SIG-M5 treated with dmso at 0.1 percent for 504 hours (cell line): Measurements from ENCODE around the gene STT3B.

ENCODE experiments used
- DNase-seq: peaks from one replicate; lab custom pipeline; 2025; ENCODE audit not compliant: unreplicated experiment; lab: John Stamatoyannopoulos, UW

Gene STT3B

DNA sequence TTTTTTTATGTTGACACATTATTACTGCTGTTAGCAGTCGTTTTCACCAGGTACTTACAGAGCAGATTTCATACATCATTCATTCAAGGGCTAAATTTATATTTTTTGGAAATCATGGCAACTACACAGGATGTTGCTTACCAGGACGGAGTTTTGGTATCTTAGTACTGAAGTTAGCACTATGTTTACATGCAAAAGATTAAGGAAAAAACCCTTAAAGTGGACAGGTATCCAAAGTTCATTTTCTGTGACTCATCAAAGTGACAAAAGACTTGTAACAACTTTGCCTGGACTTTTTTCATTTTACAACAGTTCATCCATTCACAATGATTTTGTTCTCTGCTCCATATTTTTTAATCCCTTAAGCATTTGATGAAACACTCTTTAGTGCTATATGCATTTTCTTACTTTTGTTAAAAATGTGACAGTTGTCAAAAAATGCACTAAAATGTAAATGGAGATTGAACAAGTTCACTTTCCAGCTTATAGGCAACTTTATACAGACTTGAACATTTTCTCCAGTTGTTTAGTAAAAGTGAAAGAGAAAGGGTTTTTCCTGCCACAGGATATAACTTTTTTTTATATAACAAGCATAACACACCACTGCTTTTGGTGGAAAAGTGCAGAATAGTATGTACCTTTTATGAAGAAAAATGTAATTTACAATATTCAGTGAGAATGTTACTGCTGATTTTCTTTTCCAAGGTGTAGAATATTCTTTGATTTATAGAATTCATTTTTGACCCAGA, 104.1 kb downstream of the STT3B start:
- DNase-seq, result no peak

DNA sequence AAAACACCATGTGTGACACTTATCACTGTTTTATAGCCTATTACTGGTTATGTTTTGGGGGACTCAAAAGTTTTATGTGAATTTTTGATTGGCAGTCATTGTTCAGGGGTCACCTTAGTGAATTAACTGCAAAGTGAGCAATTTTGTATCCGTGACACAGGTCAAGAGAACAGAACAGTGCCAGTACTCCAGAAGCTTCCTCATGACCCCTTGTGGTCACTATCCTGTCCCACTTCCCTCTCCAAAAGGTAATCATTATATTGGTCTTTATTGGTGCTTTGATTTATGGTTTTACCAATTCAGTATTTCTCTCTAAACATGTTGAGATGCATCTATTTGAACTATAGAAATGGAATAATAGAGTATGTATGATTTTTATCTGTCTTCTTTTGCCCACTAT, 107.1 kb downstream of the STT3B start:
- DNase-seq, result no peak

DNA sequence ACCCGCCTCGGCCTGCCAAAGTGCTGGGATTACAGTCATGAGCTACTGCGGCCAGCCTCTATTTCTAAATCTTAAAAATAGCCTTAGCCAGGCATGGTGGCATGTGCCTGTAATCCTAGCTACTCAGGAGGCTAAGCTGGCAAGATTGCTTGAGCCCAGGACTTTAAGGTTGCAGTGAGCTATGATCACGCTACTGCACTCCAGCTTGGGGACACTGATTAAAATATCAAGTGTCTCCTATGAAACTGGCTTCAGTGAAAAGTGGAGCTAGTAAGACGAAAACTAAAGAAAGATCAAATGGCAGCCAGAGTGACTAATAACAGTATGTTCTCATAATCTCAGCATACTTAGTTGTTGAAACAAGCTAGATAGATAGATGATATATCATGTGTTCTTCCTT, 112.5 kb downstream of the STT3B start:
- DNase-seq, result no peak

- DNase-seq, result no peak
Observed at GRCh38 chr3:31648286-31648968, 115.7 kb downstream of the STT3B start.

GRCh38 chr3:31652296-31652695, 119.6 kb downstream of the STT3B start:
- DNase-seq, result no peak

GRCh38 chr3:31653464-31653863, 120.7 kb downstream of the STT3B start:
- no peak for DNase-seq

DNA sequence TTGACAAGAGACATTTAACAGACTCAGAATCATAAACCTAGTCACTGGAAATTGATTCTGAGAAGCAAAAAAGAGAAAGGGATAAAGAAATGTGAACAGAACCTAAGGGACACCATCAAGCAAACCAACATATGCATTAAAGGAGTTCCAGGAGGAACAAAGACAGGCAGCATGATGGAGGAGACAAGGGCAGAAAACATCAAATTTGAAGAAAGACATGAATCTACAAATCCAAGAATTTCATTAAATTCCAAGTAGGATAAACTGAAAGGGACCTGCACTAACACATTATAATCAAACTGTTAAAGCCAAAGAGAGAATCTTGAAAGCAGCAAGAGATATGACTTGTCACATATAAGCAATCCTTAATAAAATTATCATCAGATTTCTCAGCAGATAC, 122.3 kb downstream of the STT3B start:
- no peak for DNase-seq

DNA sequence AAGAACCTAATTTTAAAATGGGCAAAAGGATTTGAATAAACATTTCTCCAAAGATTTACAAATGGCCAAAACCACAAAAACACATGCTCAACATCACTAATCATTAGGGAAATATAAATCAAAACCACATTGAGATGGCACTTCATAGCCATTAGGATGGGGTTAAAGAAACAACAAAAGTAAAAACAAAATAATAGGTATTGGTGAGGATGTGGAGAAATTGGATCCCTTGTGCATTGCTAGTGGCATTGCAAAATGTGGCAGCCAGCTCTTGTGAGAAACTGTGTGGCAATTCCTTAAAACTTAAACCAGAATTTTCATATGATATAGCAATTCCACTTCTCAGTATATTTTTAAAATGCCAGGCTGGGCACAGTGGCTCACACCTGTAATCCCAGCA, 126.5 kb downstream of the STT3B start:
- no peak for DNase-seq

GRCh38 chr3:31661286-31661685, 128.6 kb downstream of the STT3B start:
- DNase-seq, result no peak

DNA sequence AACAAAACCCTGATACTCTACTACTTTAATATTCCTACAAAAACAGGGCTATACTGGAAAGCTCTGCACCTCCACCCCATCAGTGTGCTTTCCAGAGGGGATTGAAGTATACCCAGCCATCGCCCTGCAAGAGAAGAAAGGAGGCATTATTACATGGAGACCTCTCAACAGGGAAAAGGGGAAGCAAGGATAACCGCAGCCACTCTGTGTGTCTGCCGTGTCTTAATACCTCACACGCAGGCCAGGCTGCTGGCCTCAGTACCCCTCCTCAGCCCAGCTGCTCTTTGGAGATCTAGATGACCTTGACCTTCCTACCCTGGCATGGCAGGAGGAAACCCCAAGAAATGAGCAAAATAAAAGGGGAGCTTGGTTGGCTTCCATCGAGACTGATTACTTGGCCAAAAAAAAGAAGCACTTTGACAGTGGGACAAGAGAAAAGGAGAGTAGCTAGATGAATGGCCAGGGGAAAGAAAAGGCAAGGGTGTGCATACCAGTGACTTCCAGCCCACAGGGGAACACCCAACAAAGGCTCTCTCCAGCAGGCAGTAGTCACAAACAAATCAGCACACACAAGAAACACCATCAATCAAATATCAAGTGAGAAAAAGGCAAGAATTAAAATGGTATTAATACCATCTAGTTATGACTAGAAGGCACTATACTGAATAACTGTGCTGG, 129.4 kb downstream of the STT3B start:
- peak; percentile 40 for DNase-seq

- DNase-seq, result no peak
Observed at GRCh38 chr3:31664031-31664430, 131.3 kb downstream of the STT3B start.

DNA sequence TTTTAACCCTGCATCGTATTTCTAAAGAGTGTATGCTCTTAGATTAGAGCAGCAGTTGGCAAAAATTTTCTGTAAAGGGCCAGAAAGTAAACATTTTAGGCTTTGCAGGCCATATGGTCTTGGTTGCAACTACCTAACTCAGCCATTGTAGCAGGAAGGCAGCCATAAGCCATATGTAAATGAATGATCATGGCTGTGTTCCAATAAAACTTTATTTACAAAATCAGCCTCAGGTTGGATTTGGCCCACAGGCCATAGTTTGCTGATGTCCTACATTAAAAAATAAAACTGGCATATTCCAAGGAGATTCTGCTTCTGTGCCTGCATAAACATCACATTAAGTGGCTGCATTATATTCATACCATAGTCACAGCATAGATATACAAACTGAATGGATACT, 134.9 kb downstream of the STT3B start:
- no peak for DNase-seq

DNA sequence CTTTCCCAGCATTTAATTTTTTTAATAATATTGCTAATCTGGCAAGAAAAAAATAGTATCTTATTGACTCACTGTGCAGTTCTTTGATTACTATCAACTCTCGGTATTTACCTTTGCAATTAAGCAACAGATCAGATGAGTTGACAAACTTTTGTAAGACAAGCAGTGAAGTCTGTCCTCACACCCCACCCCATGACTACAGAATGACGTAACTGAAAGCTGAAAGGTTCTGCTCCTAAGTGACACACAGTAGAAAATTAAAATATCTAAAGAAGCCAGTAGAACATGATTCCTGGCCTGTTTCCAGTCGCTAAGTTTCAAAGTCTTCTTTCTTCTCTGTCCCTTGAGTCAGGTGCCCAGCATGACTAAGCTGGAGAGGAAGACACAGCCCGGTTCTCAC, 135.5 kb downstream of the STT3B start:
- peak; percentile 28 for DNase-seq

DNA sequence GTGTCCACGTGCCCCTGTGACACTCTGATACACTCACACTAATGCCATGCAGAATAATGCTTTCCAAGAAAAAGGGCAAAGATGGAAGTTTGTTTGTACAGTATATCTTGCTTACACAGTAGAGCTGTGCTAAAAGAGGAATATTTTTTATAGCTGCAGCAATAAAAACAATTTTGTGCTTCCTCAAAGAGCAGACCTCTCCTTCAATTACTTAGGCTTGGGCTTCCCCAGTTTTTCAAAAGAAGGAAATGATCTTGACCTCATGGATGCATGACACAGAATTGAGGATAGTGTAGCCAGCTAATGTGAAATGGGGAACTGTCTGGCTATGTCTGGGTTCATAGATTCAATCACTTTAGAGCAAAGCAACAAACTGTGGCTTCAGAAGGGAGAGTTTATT, 137.4 kb downstream of the STT3B start:
- DNase-seq, result peak; percentile 31

DNA sequence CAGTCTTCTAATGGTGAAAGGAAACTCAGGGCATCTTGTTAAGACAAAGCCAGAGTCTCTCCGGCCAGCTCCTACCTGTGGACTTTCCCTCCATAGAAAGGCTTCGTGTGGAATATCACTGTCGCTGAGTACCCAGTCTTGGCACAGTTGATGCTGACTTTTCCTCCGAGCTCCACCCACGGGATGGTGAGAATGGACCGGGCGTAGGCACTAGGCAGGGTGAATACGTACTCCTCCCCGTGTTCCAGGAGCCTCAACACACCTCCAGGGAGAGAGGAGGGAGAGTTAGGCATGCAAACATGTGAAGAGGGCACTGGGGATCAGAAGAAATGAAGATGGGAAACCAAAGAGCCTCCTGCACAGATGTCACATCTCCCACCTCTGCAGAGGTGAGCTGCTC, 138.0 kb downstream of the STT3B start:
- DNase-seq, result no peak

DNA sequence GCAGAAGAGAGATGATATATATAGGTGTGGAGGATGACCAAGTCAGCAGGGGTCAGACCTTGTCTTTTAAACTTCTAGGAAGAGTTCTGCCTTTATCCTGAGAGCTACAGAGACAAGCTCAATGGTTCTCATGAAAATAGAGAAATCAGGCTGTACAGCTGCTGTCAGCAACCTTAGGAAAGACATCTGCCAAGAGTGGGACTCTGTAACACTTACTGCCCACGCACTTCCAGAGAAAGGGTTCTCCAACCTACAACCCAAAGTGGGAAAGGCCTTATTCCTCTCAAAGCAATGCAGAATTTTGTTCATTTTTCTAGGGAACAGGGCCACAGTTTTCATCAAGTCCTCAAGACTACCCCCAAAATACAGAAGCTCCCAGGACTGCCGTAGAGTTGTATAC, 138.7 kb downstream of the STT3B start:
- DNase-seq, result no peak

- peak; percentile 29 for DNase-seq
Observed at GRCh38 chr3:31671976-31672375, 139.3 kb downstream of the STT3B start.

- DNase-seq, result no peak
Observed at GRCh38 chr3:31673950-31674349, 141.2 kb downstream of the STT3B start.

DNA sequence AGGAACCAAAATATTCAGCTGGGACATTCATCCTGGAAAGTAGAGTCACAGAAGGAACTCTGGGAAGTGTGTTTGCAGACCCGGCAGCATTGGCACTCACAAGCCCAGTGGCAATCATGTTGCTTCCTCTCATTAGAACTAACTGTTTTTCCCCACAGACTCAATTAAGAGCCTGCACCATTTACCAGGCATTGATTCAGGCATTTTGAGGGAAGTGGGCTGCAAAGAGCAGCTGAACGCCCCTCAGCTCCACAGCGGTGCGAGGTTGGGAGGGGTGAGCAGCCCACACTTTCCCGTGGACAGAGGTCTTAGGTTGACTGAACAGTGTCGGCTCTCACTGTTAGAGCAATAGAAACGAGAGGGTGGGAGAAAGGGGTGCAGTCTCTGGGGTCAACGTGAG, 143.8 kb downstream of the STT3B start:
- no peak for DNase-seq

DNA sequence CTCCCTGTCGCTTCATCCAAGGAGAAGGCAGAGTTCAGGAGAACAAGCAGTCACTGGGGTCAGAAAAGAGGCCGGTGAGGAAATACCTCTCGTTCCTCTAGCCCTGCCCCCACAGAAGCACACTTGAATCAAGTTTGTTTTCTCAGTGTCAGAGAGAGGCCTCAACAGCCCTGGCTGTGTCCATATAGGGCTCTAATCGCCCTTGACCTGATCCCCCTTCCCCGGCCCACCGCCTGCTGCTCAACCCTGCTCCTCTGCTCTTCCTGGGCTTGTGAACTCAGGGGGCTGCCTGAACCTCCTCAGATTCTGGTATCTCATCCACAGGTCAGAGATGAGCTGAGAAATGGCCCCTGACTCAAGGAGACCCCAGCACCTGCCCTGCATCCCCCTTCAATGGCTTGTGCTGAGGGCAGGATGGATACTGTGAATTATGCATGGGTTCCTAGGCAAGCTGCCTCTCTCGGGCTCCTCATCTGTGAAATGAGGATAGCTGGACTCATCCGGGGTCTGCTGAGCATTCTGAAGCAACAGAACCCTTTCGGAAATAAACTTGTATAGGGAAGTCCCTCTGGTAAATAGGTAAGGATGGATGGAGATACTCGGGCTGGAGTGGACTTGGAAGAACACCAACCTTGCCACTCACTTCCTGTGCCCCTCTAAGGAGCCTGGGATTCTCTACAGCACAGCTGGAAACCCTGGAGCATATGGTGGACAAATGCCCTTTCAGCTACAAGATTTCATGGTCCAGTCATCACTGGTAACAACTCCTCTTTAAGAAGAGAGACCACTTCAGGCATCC, 147.5 kb downstream of the STT3B start:
- DNase-seq, result no peak
